HepG2 (cell line): ENCODE measurements around the gene ARMH1. TPM values are rescaled to one million over a fixed set of nuclear protein-coding genes. Genes with fewer than 3 reads are reported as not detected.

Experiments
- CBX5 ChIP-seq: sonication (generic); formaldehyde crosslinking; IDR thresholded peaks from 2 replicates; pipeline ENCODE4 v1.4.0; 2020; ENCODE audit warnings: missing genetic modification reagents, borderline replicate concordance
- ELF3 ChIP-seq: IDR thresholded peaks from 2 replicates; pipeline ENCODE4 v1.6.1; 2016; ENCODE audit warnings: missing genetic modification reagents, missing compliant biosample characterization
- ETV5 ChIP-seq: IDR thresholded peaks from 2 replicates; pipeline ENCODE4 v1.6.1; 2018; ENCODE audit warnings: missing biosample characterization, missing genetic modification reagents, inconsistent platforms, borderline replicate concordance
- FOXC1 ChIP-seq: sonication (generic); formaldehyde crosslinking; IDR thresholded peaks from 2 replicates; pipeline ENCODE4 v1.8.0; 2022; ENCODE audit warnings: mild to moderate bottlenecking, missing genetic modification reagents, borderline replicate concordance
- HES4 ChIP-seq: sonication (generic); formaldehyde crosslinking; IDR thresholded peaks from 2 replicates; pipeline ENCODE4 v1.9.0; 2021; ENCODE audit warnings: mild to moderate bottlenecking, missing genetic modification reagents, borderline replicate concordance
- HNRNPUL1 ChIP-seq: fragments of 200-400 bp; formaldehyde crosslinking; IDR thresholded peaks from 2 replicates; pipeline ENCODE4 v1.6.1; 2017; ENCODE audit warnings: low read depth, mild to moderate bottlenecking, low read length, moderate library complexity
- HOXA9 ChIP-seq: sonication (generic); formaldehyde crosslinking; IDR thresholded peaks from 2 replicates; pipeline ENCODE4 v1.8.1; 2022; ENCODE audit warnings: missing genetic modification reagents, mild to moderate bottlenecking, moderate library complexity, borderline replicate concordance
- KAT7 ChIP-seq: IDR thresholded peaks from 2 replicates; pipeline ENCODE4 v1.6.1; 2018; ENCODE audit warnings: borderline replicate concordance, missing compliant biosample characterization
- MATR3 ChIP-seq: sonication (generic); formaldehyde crosslinking; IDR thresholded peaks from 2 replicates; pipeline ENCODE4 v1.4.0; 2020; ENCODE audit warnings: missing genetic modification reagents
- MED1 ChIP-seq: sonication (generic); formaldehyde crosslinking; IDR thresholded peaks from 2 replicates; pipeline ENCODE4 v1.4.0; 2020; ENCODE audit warnings: missing genetic modification reagents
- MIER2 ChIP-seq: IDR thresholded peaks from 2 replicates; pipeline ENCODE4 v1.6.1; 2016; ENCODE audit warnings: missing biosample characterization, missing genetic modification reagents
- MLX ChIP-seq: IDR thresholded peaks from 2 replicates; pipeline ENCODE4 v1.6.1; 2016
- NFKBIZ ChIP-seq: IDR thresholded peaks from 2 replicates; pipeline ENCODE4 v1.6.1; 2018; ENCODE audit warnings: missing genetic modification reagents, missing compliant biosample characterization
- NR2F2 ChIP-seq: IDR thresholded peaks from 2 replicates; pipeline ENCODE4 v1.6.1; 2012; ENCODE audit warnings: low read depth, inconsistent platforms, borderline replicate concordance
- POLR2A ChIP-seq, 2 experiments: IDR thresholded peaks; 2 replicates each; pipeline ENCODE4 v1.6.1; 2011; ENCODE audit warnings: low read depth in 2 of 2, low read length in 2 of 2, mild to moderate bottlenecking in 1 of 2, moderate library complexity in 1 of 2; ENCODE audit not compliant: insufficient read depth in 1 of 2
- SIX4 ChIP-seq: sonication (generic); formaldehyde crosslinking; IDR thresholded peaks from 2 replicates; pipeline ENCODE4 v1.4.0; 2020; ENCODE audit warnings: missing genetic modification reagents
- TERF1 ChIP-seq: sonication (generic); formaldehyde crosslinking; IDR thresholded peaks from 2 replicates; pipeline ENCODE4 v1.8.0; 2022; ENCODE audit warnings: mild to moderate bottlenecking, missing genetic modification reagents, moderate library complexity
- THAP11 ChIP-seq: IDR thresholded peaks from 2 replicates; pipeline ENCODE4 v1.6.1; 2016; ENCODE audit warnings: missing biosample characterization, missing genetic modification reagents
- TSC22D2 ChIP-seq: sonication (generic); formaldehyde crosslinking; IDR thresholded peaks from 2 replicates; pipeline ENCODE4 v1.5.1; 2020; ENCODE audit warnings: missing genetic modification reagents, mild to moderate bottlenecking, borderline replicate concordance
- XBP1 ChIP-seq: sonication (generic); formaldehyde crosslinking; IDR thresholded peaks from 2 replicates; pipeline ENCODE4 v1.5.0; 2020; ENCODE audit warnings: missing genetic modification reagents
- ZNF24 ChIP-seq: fragments of 450-650 bp; IDR thresholded peaks from 2 replicates; pipeline ENCODE4 v1.6.1; 2017; ENCODE audit warnings: antibody characterized with exemption, mild to moderate bottlenecking
- ZNF446 ChIP-seq: sonication (generic); formaldehyde crosslinking; IDR thresholded peaks from 2 replicates; pipeline ENCODE4 v1.5.0; 2020; ENCODE audit warnings: mild to moderate bottlenecking, missing genetic modification reagents
- ZNF574 ChIP-seq: sonication (generic); formaldehyde crosslinking; IDR thresholded peaks from 2 replicates; pipeline ENCODE4 v1.4.0; 2020; ENCODE audit warnings: missing genetic modification reagents
- ZNF7 ChIP-seq: IDR thresholded peaks from 2 replicates; pipeline ENCODE4 v1.6.1; 2016; ENCODE audit warnings: missing biosample characterization, missing genetic modification reagents
- ZNF850 ChIP-seq: sonication (generic); formaldehyde crosslinking; conservative IDR thresholded peaks from 2 replicates; pipeline ENCODE4 v1.9.0; 2021; ENCODE audit warnings: mild to moderate bottlenecking, missing genetic modification reagents
- polyA plus RNA-seq, 8 experiments: library from polyadenylated mRNA; depleted of rRNA in 3 of 8; stranded (reverse) in 7 of 8; unstranded in 1 of 8; fragments of >200 nt; fragmentation: Illumina TruSeq in 4 of 8; extraction: Trizol in 4 of 8; gene quantifications; 2 replicates each; pipeline versions ENCODE4 v1.2.1 to v1.2.3, GENCODE V29; 2011 to 2016; ENCODE audit warnings: low read depth in 4 of 8, missing spikeins in 1 of 8, mixed read lengths in 1 of 8; ENCODE audit not compliant: insufficient read depth in 1 of 8
- total RNA-seq, 5 experiments: library from RNA; depleted of rRNA; stranded (reverse); fragments of >200 nt; fragmentation: Illumina TruSeq; extraction: Trizol; gene quantifications; 2 replicates each; pipeline ENCODE4 v1.2.3, GENCODE V29; 2016; ENCODE audit warnings: low read depth in 1 of 5
- TF ChIP-seq, protein P1 (sequence below): sonication (generic); formaldehyde crosslinking; IDR thresholded peaks from 2 replicates; pipeline ENCODE4 v1.8.0; 2022; ENCODE audit warnings: missing genetic modification reagents, mild to moderate bottlenecking, moderate library complexity, borderline replicate concordance

Gene ARMH1
- total and polyA plus RNA-seq, 2 of the 13 experiments (the other 11 are each of a cell fraction or from before 2014, with no cell fraction given) = 0.69 TPM; not detected in 1

DNA sequence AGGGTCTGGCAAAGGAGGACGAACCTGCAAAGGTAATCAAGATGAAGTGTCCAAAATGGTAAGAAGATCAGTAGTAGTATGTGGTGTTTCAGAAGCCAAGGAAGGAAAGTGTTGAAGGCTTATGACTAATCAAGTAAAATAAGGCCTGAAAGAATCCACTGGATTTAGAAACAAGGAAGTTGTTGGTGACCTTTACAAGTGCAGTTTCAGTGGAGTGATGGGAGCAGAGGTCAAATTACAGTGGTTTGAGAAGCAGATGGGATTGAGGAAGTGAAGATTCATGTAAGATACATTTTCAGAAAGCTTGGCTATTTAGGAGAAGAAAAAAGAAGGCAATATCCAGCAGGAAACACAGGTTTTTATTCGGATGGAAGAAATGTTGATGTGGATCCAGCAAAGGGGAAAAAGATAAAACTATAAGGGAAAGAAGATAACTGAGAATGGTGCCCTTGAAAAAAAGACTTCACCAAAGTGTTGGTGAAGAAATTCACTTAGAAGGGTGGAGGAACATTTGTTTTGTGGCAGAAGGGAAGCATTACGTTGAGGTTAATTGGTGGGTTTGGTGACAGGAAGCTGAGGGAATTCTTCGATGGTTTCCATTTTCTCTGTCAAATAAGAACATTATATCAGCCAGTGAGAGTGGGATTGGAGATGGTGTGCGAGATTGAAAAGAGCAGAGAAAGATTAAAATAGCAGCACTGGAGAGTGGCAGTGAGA, 2.1 kb downstream of the ARMH1 start (continued):
- TF ChIP-seq, protein P1, sequence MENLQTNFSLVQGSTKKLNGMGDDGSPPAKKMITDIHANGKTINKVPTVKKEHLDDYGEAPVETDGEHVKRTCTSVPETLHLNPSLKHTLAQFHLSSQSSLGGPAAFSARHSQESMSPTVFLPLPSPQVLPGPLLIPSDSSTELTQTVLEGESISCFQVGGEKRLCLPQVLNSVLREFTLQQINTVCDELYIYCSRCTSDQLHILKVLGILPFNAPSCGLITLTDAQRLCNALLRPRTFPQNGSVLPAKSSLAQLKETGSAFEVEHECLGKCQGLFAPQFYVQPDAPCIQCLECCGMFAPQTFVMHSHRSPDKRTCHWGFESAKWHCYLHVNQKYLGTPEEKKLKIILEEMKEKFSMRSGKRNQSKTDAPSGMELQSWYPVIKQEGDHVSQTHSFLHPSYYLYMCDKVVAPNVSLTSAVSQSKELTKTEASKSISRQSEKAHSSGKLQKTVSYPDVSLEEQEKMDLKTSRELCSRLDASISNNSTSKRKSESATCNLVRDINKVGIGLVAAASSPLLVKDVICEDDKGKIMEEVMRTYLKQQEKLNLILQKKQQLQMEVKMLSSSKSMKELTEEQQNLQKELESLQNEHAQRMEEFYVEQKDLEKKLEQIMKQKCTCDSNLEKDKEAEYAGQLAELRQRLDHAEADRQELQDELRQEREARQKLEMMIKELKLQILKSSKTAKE = no peak
- TF ChIP-seq HNRNPUL1 (no peak), ETV5 (peak; percentile 15; the same call in 1 of the 2 replicates), HOXA9 (CRISPR knock-in tag) (no peak), FOXC1 (CRISPR knock-in tag) (no peak), POLR2A (IDR thresholded peaks at IDR 0.05; ENCODE audit: insufficient read depth in 1 of 2, low read depth in 2 of 2, low read length in 2 of 2) (no peak), ZNF574 (CRISPR knock-in tag) (no peak), ELF3 (peak; percentile 96), ZNF7 (CRISPR knock-in tag) (no peak), TERF1 (CRISPR knock-in tag) (no peak), MATR3 (CRISPR knock-in tag) (no peak), ZNF446 (CRISPR knock-in tag) (no peak), KAT7 (CRISPR knock-in tag) (no peak; the same call in 1 of the 2 replicates), HES4 (no peak), ZNF850 (CRISPR knock-in tag) (no peak), THAP11 (CRISPR knock-in tag) (peak; percentile 8; the same call in 1 of the 2 replicates), NFKBIZ (CRISPR knock-in tag) (no peak), SIX4 (0 out of 2 replicates have a peak, but pooled peaks have one; percentile 56), CBX5 (CRISPR knock-in tag) (no peak), TSC22D2 (CRISPR knock-in tag) (no peak), MLX (CRISPR knock-in tag) (no peak), MED1 (no peak), NR2F2 (0 out of 2 replicates have a peak, but pooled peaks have one; percentile 27), ZNF24 (no peak), XBP1 (CRISPR knock-in tag) (no peak), MIER2 (no peak)
